Epidermal melanocyte (primary cell): ENCODE results near the gene ZNF280D.
"Not testable (repeated sequence)": the region's sequence is repeated elsewhere in the genome, so short reads cannot be mapped to it uniquely, and the experiment has no call there.

Source experiments
- DNase-seq: peaks from one replicate; pipeline ENCODE4 v3.0.0; 2011; ENCODE audit warnings: low spot score; ENCODE audit not compliant: insufficient read length

ZNF280D gene, protein sequence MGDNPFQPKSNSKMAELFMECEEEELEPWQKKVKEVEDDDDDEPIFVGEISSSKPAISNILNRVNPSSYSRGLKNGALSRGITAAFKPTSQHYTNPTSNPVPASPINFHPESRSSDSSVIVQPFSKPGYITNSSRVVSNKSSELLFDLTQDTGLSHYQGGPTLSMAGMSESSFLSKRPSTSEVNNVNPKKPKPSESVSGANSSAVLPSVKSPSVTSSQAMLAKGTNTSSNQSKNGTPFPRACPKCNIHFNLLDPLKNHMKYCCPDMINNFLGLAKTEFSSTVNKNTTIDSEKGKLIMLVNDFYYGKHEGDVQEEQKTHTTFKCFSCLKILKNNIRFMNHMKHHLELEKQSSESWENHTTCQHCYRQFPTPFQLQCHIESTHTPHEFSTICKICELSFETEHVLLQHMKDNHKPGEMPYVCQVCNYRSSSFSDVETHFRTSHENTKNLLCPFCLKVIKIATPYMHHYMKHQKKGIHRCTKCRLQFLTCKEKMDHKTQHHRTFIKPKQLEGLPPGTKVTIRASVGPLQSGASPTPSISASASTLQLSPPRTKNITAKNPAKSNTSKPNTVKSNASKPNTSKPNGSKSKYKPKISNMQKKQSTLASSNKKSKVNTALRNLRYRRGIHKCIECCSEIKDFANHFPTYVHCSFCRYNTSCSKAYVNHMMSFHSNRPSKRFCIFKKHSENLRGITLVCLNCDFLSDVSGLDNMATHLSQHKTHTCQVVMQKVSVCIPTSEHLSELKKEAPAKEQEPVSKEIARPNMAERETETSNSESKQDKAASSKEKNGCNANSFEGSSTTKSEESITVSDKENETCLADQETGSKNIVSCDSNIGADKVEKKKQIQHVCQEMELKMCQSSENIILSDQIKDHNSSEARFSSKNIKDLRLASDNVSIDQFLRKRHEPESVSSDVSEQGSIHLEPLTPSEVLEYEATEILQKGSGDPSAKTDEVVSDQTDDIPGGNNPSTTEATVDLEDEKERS

GRCh38 chr15:56733136-56734012, at the start of gene ZNF280D:
Gene ZNF280D (minus strand): TSS chr15:56733509. CDS start chr15:56707109, 26,400 bp downstream.
- peak; percentile 44 for DNase-seq

DNA sequence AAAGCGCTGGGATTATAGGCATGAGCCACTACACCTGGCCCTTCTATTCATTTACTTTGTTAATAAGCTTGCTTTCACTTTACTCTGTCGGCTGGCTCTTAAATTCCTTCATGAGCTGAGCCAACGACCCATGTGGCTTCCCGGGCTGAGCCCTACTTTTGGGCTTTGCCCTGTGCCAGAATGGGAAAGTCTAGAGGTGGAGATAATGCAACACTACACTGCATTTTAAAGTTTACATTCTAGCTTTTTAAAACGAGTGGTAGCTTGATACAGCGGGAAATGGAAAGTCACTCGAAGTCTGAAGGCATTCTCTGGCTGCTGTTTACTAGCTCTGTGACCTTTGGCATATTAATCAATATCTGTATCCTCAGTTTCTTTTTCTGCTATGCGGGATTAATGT, 49.0 kb upstream of the ZNF280D start:
- DNase-seq = no peak

GRCh38 chr15:56781666-56782065, 48.4 kb upstream of the ZNF280D start:
- no peak for DNase-seq

- not testable (repeated sequence) for DNase-seq
These were observed 46.9 kb upstream of the ZNF280D start for GRCh38 chr15:56780102-56780725.

DNA sequence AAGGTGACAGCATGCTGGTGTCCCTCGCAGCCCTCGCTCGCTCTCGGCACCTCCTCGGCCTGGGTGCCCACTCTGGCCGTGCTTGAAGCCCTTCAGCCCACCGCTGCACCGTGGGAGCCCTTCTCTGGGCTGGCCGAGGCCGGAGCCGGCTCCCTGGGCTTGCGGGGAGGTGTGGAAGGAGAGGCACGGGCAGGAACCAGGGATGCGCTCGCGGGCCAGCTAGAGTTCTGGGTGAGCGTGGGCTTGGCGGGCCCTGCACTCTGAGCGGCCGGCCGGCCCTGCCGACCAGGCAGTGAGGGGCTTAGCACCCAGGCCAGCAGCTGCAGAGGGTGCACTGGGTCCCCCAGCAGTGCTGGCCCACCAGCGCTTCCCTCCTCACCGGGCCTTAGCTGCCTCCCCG, 46.1 kb upstream of the ZNF280D start:
- DNase-seq = not testable (repeated sequence)

- DNase-seq = no peak
These were observed 45.5 kb upstream of the ZNF280D start for GRCh38 chr15:56778761-56779160.

GRCh38 chr15:56776839-56777238, 43.5 kb upstream of the ZNF280D start:
- DNase-seq = no peak

DNA sequence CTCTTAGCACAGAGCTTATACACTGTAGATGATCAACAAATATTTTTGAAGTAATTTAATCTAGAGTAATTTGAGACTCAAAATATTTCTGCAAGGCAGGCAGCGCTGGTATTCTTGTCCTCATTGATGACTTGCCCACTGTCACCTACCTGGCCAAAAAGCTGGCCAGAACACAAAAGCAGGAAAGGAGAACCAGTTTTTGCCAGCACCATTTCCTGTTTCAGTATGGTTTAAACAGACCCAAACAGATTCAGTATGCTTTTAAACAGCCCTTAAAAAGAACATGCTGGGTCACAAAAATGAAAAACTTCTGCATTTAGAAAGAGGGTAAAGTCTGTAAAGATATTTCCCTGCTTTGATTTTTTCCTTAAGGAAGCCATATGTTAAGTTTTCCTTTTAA, 42.3 kb upstream of the ZNF280D start:
- DNase-seq = no peak

DNA sequence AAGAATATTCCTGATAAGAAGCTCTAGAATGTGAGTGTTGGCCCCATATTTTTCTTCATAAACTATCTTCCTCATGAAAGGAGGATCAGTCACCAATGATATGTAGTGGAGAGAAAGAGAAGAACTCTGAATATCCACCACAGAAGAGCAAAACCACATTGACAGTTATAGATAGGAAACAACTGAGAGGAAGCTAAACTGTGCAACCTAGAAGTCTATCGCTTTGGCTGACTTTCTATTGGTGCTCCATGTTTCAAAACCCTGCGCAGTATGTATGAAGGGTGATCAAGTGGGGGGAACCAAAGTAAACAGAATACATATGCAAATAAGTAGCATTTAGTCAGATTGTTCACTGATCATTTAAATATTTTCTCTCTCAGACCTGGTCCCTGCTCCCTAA, 41.0 kb upstream of the ZNF280D start:
- DNase-seq = no peak

DNA sequence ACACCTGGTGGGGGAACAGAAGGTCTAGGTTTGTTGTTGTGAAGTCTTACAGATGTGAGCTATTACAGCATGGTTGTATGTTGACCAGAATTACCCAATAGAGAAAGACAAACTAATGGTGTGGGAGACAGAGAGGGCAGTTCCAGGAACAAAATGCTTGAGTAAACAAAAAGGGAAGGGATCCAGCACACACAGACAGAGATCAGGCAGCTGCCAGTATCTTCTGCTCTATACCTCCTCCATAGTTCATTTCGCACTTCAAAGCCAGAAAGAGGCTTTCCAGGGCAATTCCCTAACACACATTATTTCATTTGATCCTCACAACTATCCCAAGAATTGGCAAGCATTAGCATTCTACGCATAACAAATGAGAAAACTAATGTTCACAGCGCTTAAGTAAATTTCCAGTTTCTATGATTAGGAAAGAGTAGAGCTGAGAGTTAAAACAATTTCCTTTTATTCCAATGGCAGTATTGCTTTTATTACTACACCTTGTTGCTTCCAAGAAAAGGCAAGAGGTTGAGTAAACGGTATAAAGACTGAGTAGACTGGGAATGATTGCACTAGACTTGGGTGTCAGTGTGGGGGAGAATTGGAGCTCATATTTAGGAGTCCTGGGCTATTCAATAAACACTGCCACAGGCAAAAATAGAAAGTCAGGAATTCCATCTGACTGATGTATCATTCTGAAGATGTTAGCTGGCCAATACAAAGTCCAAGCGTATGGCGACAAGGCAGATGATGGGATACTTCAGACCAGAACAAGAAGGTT, 39.7 kb upstream of the ZNF280D start:
- DNase-seq = no peak

DNA sequence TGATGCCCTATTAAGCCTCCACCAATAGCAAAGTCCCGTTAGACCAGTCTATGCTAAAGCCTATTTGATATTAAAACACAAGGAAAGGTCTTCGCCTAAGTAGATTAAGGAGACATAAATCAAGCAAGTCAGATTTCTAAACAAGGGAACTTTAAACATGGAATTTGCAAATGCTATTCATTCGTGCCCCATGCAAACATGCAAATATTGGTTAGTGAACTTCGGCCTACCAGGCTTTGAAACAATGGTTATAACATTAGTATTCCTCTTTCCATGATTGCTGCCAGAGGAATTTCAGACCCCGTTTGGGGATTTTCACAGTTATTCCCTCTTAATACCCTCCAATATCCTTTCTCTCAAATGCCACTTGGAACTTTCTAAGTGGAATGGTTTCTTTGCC, 36.9 kb upstream of the ZNF280D start:
- no peak for DNase-seq

- no peak for DNase-seq
These were observed 34.0 kb upstream of the ZNF280D start for GRCh38 chr15:56767315-56767714.

DNA sequence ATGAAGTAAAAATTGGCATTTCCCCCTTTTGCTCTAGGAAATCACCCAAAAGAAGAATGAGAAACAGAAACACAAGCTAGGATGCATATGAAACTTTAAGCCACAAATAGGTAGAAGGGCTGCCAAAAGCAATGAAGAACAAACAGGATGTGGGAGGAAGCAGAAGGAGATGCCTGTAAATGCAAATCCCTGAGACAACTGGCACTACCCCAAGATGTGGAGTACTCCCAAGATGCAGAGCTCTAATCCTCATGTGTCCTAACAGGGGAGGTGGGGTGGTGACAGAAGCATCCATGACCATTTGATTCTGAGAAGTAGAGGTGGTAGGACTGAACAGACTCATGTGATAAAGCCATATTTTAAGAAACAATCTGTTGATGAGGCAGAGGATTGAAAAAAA, 31.9 kb upstream of the ZNF280D start:
- no peak for DNase-seq

GRCh38 chr15:56763141-56763895, 30.0 kb upstream of the ZNF280D start:
- DNase-seq = no peak

GRCh38 chr15:56760186-56760585, 26.9 kb upstream of the ZNF280D start:
- peak; percentile 18 for DNase-seq

GRCh38 chr15:56759450-56759845, 26.1 kb upstream of the ZNF280D start:
- no peak for DNase-seq

- no peak for DNase-seq
These were observed 25.6 kb upstream of the ZNF280D start for GRCh38 chr15:56758770-56759449.

- no peak for DNase-seq
These were observed 24.6 kb upstream of the ZNF280D start for GRCh38 chr15:56757875-56758274.
